DOHH2 (cell line): ENCODE results near the gene ABCB1.

ENCODE experiments used
- H3F3A ChIP-seq: fragments of 200-600 bp; sonication (generic), shearing (Covaris generic); 2 replicates; pipeline ENCODE4 v1.6.0; 2016; ENCODE audit warnings: antibody characterized with exemption, mild to moderate bottlenecking; ENCODE audit not compliant: control insufficient read depth, insufficient read depth
- H3K27ac ChIP-seq: fragments of 200-600 bp; sonication (generic); 2 replicates; pipeline ENCODE4 v1.5.1; 2014; ENCODE audit warnings: low read depth, mild to moderate bottlenecking, low read length, moderate library complexity
- H3K27me3 ChIP-seq: fragments of 200-600 bp; sonication (generic); 2 replicates; pipeline ENCODE4 v1.6.1; 2014; ENCODE audit warnings: mild to moderate bottlenecking, low read length, mixed read lengths; ENCODE audit not compliant: control insufficient read depth
- H3K36me3 ChIP-seq: fragments of 200-600 bp; sonication (generic); 2 replicates; pipeline ENCODE4 v1.6.1; 2014; ENCODE audit warnings: mild to moderate bottlenecking, low read length, moderate library complexity, mixed read lengths; ENCODE audit not compliant: control insufficient read depth
- H3K4me1 ChIP-seq: fragments of 200-600 bp; sonication (generic); 2 replicates; pipeline ENCODE4 v1.6.1; 2014; ENCODE audit warnings: mild to moderate bottlenecking, low read length, mixed read lengths; ENCODE audit not compliant: control insufficient read depth
- H3K4me2 ChIP-seq: fragments of 200-600 bp; sonication (generic); 2 replicates; pipeline ENCODE4 v1.6.0; 2014; ENCODE audit warnings: mild to moderate bottlenecking, low read length, moderate library complexity
- H3K4me3 ChIP-seq: fragments of 200-600 bp; sonication (generic); 2 replicates; pipeline ENCODE4 v1.5.1; 2014; ENCODE audit warnings: mild to moderate bottlenecking, low read length, mixed read lengths
- H3K79me2 ChIP-seq: fragments of 200-600 bp; sonication (generic); 2 replicates; pipeline ENCODE4 v1.6.1; 2014; ENCODE audit warnings: mild to moderate bottlenecking, low read length, mixed read lengths; ENCODE audit not compliant: control insufficient read depth
- H3K9me2 ChIP-seq: fragments of 200-600 bp; sonication (generic); replicated peaks from 2 replicates; pipeline ENCODE4 v1.6.1; 2014; ENCODE audit warnings: mild to moderate bottlenecking, low read length, mixed read lengths; ENCODE audit not compliant: control insufficient read depth
- H3K9me3 ChIP-seq: fragments of 200-600 bp; sonication (generic); 2 replicates; pipeline ENCODE4 v1.6.1; 2014; ENCODE audit warnings: antibody characterized with exemption, low read length, mixed read lengths; ENCODE audit not compliant: control insufficient read depth, insufficient read depth
- H4K20me1 ChIP-seq: fragments of 200-600 bp; sonication (generic); 2 replicates; pipeline ENCODE4 v1.6.0; 2014; ENCODE audit warnings: low read depth, mild to moderate bottlenecking, antibody characterized with exemption, low read length, moderate library complexity; ENCODE audit not compliant: control insufficient read depth, insufficient read depth
- CTCF ChIP-seq: fragments of 200-600 bp; sonication (generic); IDR thresholded peaks from one replicate; pipeline ENCODE4 v1.5.1; 2014; ENCODE audit warnings: antibody characterized with exemption, mild to moderate bottlenecking, low read depth, low read length; ENCODE audit not compliant: poor library complexity, severe bottlenecking
- EZH2phosphoT487 ChIP-seq: fragments of 200-600 bp; sonication (generic); IDR thresholded peaks from 2 replicates; pipeline ENCODE4 v1.6.1; 2017; ENCODE audit warnings: borderline replicate concordance, mild to moderate bottlenecking, antibody characterized with exemption, low read length, moderate library complexity, mixed read lengths

Gene ABCB1

GRCh38 chr7:87517136-87517815 lies 83.4 kb downstream of the ABCB1 start:
- Histone ChIP-seq H3K36me3 (no peaks in the 10 kb centered on the region), H4K20me1 (no peaks in the 10 kb centered on the region), H3K79me2 (no peaks in the 10 kb centered on the region), H3K9me2 (no peaks in the 10 kb centered on the region), H3K9me3 (no peaks in the 10 kb centered on the region), H3K4me1 (no peaks in the 10 kb centered on the region), H3K27ac (no peak overlapping the region), H3K4me3 (no peak overlapping the region), H3K27me3 (no peaks in the 10 kb centered on the region), H3F3A (no peaks in the 10 kb centered on the region), H3K4me2 (no peak overlapping the region)
- TF ChIP-seq CTCF, result no peak
- TF ChIP-seq EZH2phosphoT487, result no peak

DNA sequence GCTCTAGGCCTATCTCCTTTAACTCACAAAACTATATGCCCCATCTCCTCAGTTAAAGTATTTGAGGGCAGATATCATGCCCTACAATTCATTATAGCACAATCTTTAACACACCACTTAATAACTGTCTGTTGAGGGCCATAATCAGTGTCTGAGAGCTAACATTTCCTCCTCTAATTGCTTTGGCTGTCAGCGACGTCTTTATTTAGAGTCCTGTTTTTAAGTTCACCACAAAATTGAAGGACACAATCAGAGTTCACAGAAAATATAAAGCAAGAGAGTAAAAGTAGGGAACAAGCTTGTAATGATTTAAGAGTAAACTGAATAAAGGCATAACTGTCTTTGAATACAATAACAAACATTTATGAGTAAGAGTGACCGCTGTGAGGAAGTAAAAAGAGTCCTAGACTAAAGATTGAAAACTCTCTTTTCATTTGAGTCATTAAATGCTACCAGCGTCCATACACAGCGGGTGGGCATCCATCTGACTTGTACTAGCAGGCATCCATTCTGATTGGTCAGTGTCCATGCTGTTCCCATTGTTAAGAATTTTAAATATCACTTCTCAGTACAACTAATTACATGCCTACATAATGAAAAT lies 86.8 kb downstream of the ABCB1 start:
- H4K20me1 ChIP-seq, result no peaks in the 10 kb centered on the region
- H3K36me3 ChIP-seq, result no peaks in the 10 kb centered on the region

GRCh38 chr7:87512906-87513305 lies 87.8 kb downstream of the ABCB1 start:
- Histone ChIP-seq H4K20me1 (no peaks in the 10 kb centered on the region), H3K4me2 (no peak overlapping the region), H3K27ac (no peak overlapping the region), H3K9me3 (no peaks in the 10 kb centered on the region), H3K4me3 (no peak overlapping the region), H3K27me3 (no peaks in the 10 kb centered on the region), H3K9me2 (no peaks in the 10 kb centered on the region), H3K4me1 (peaks cover 10% of the 10 kb centered on the region), H3K79me2 (no peaks in the 10 kb centered on the region), H3F3A (no peaks in the 10 kb centered on the region), H3K36me3 (no peaks in the 10 kb centered on the region)
- no peak for TF ChIP-seq EZH2phosphoT487
- no peak for TF ChIP-seq CTCF

More for the DNA sequence above, 86.8 kb downstream of the ABCB1 start:
- H3K79me2 ChIP-seq, result no peaks in the 10 kb centered on the region
- no peaks in the 10 kb centered on the region for H3F3A ChIP-seq
- no peak overlapping the region for H3K4me2 ChIP-seq
- no peak overlapping the region for H3K27ac ChIP-seq
- no peak for TF ChIP-seq EZH2phosphoT487
- no peak for TF ChIP-seq CTCF
- no peaks in the 10 kb centered on the region for H3K27me3 ChIP-seq
- H3K4me1 ChIP-seq, result peaks cover 4% of the 10 kb centered on the region
- no peaks in the 10 kb centered on the region for H3K9me3 ChIP-seq
- no peaks in the 10 kb centered on the region for H3K9me2 ChIP-seq
- no peak overlapping the region for H3K4me3 ChIP-seq
